MCF 10A (cell line): ENCODE data around the gene SLC6A2. TPM values are rescaled to one million over a fixed set of nuclear protein-coding genes. Genes with fewer than 3 reads are reported as not detected.
A peak's percentile ranks its signal among the peaks of the same experiment; 100 is the strongest.

Experiments used
- BruUV-seq: library from RNA; stranded (reverse); fragments of 400-500 nt; replicated peaks from 2 replicates; lab custom pipeline; 2021; lab: Mats Ljungman, UMichigan
- CTCF ChIA-PET: fragments of 300-600 bp; sonication (Branson Sonifier 250); formaldehyde crosslinking; extraction: SDS; loops from one replicate; lab custom pipeline; 2021; ENCODE audit warnings: antibody characterized with exemption, inconsistent platforms; lab: Yijun Ruan, JAX
- POLR2A ChIA-PET: fragments of 300-600, 350-650 bp; sonication (Branson Sonifier 250); formaldehyde crosslinking; extraction: SDS; loops from one replicate; lab custom pipeline; 2020; ENCODE audit warnings: antibody characterized with exemption, inconsistent platforms; lab: Yijun Ruan, JAX
- DNase-seq: peaks from one replicate; pipeline ENCODE4 v3.0.0-alpha.2; 2018; ENCODE audit not compliant: unreplicated experiment
- H3K27ac Mint-ChIP-seq: one replicate; pipeline ENCODE4 v1.8.0; 2022; ENCODE audit warnings: mild to moderate bottlenecking, low read depth, mixed read lengths; ENCODE audit not compliant: unreplicated experiment
- H3K27me3 Mint-ChIP-seq: one replicate; pipeline ENCODE4 v1.8.0; 2022; ENCODE audit warnings: mixed read lengths; ENCODE audit not compliant: insufficient read depth, unreplicated experiment
- H3K36me3 Mint-ChIP-seq: one replicate; pipeline ENCODE4 v1.8.0; 2022; ENCODE audit warnings: mild to moderate bottlenecking, moderate library complexity, mixed read lengths; ENCODE audit not compliant: insufficient read depth, unreplicated experiment
- H3K4me1 Mint-ChIP-seq: one replicate; pipeline ENCODE4 v1.8.0; 2022; ENCODE audit warnings: mixed read lengths; ENCODE audit not compliant: insufficient read depth, unreplicated experiment
- H3K4me3 Mint-ChIP-seq: one replicate; pipeline ENCODE4 v1.8.0; 2022; ENCODE audit warnings: mild to moderate bottlenecking, moderate library complexity, mixed read lengths; ENCODE audit not compliant: unreplicated experiment
- H3K9me3 Mint-ChIP-seq: one replicate; pipeline ENCODE4 v1.8.0; 2022; ENCODE audit warnings: mixed read lengths; ENCODE audit not compliant: unreplicated experiment
- CTCF ChIP-seq: fragments of 200-600 bp; IDR thresholded peaks from one replicate; pipeline ENCODE4 v1.8.0; 2022; ENCODE audit warnings: antibody characterized with exemption, mild to moderate bottlenecking; ENCODE audit not compliant: unreplicated experiment
- intact Hi-C: fragments of 100-400 bp; cut with micrococcal nuclease; formaldehyde crosslinking; loops from 2 replicates; pipeline ENCODE4 v1.14.1; 2022
- total RNA-seq: library from RNA; stranded (reverse); gene quantifications from 2 replicates; pipeline ENCODE4 v1.2.3, GENCODE V29; 2022

The SLC6A2 gene
- total RNA-seq, 1 experiment from 2014 or later, result not detected

DNA sequence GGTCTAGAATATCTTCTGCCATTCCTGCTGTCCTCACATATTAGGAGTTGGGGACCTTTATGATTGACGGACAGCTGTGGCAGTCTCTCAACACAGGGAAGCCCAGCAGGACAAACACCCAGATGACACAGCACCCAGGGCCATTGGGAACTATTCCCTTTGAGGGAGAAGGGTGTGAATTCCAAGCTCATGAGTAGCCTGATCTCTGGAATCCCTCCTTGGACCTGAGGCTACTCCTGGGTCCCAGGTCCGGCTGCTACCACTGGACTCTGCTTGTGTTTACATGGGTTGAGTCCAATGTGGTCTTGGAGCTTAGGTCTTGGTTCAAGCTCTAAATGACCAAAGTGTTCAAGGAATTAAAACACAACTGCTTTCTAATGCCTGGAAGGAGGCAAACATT lies 78.9 kb downstream of the SLC6A2 start:
- no TSS peak for BruUV-seq
- peaks cover 19% of the 10 kb centered on the region for H3K4me1 Mint-ChIP-seq
- peak overlapping the region; percentile 69 for H3K27ac Mint-ChIP-seq
- H3K36me3 Mint-ChIP-seq, result no peaks in the 10 kb centered on the region
- TF ChIP-seq CTCF, result no peak
- H3K9me3 Mint-ChIP-seq, result peaks cover 5% of the 10 kb centered on the region
- no peaks in the 10 kb centered on the region for H3K27me3 Mint-ChIP-seq
- no peak overlapping the region for H3K4me3 Mint-ChIP-seq
- intact Hi-C loops, result no loop called here
- CTCF ChIA-PET, result interaction anchor here (0.7 to 1.1 kb wide), 2 partner anchors 30 to 625 kb away, joined by 3 read pairs; no protein-coding TSS in a partner anchor
- peak; percentile 13 for DNase-seq
- POLR2A ChIA-PET, result interaction anchor here (0.6 kb wide), 1 partner anchor 316 kb away, joined by 3 read pairs; no protein-coding TSS in a partner anchor

GRCh38 chr16:55735120-55735781 lies 79.5 kb downstream of the SLC6A2 start:
- H3K36me3 Mint-ChIP-seq, result no peaks in the 10 kb centered on the region
- intact Hi-C loops, result no loop called here
- H3K27me3 Mint-ChIP-seq, result no peaks in the 10 kb centered on the region
- CTCF ChIA-PET, result interaction anchor here (0.7 to 1.2 kb wide), 3 partner anchors 31 to 624 kb away, joined by 3 to 5 read pairs (median 3); no protein-coding TSS in a partner anchor
- peak; percentile 88 for DNase-seq
- no peak overlapping the region for H3K4me3 Mint-ChIP-seq
- peaks cover 15% of the 10 kb centered on the region for H3K4me1 Mint-ChIP-seq
- no TSS peak for BruUV-seq
- no peaks in the 10 kb centered on the region for H3K9me3 Mint-ChIP-seq
- TF ChIP-seq CTCF, result no peak
- POLR2A ChIA-PET, result interaction anchor here (0.6 to 0.9 kb wide), 2 partner anchors 102 to 315 kb away, joined by 3 read pairs; no protein-coding TSS in a partner anchor
- peak overlapping the region; percentile 69 for H3K27ac Mint-ChIP-seq

- intact Hi-C loops, result no loop called here
- no peaks in the 10 kb centered on the region for H3K9me3 Mint-ChIP-seq
- ChIA-PET POLR2A (no interaction called here), CTCF (interaction anchor here (1.2 kb wide), 1 partner anchor 272 kb away, joined by 5 read pairs; no protein-coding TSS in a partner anchor)
- peaks cover 15% of the 10 kb centered on the region for H3K4me1 Mint-ChIP-seq
- no peaks in the 10 kb centered on the region for H3K36me3 Mint-ChIP-seq
- peak; percentile 10 for DNase-seq
- H3K27ac Mint-ChIP-seq, result no peak overlapping the region
- H3K27me3 Mint-ChIP-seq, result no peaks in the 10 kb centered on the region
- BruUV-seq, result no TSS peak
- no peak for TF ChIP-seq CTCF
- no peak overlapping the region for H3K4me3 Mint-ChIP-seq
Observed at GRCh38 chr16:55736671-55737070, 80.9 kb downstream of the SLC6A2 start.

GRCh38 chr16:55737318-55737717 lies 81.5 kb downstream of the SLC6A2 start:
- H3K4me1 Mint-ChIP-seq, result peaks cover 15% of the 10 kb centered on the region
- DNase-seq, result no peak
- no TSS peak for BruUV-seq
- no peaks in the 10 kb centered on the region for H3K27me3 Mint-ChIP-seq
- no peak for TF ChIP-seq CTCF
- ChIA-PET POLR2A (interaction anchor here (0.6 kb wide), 1 partner anchor 319 kb away, joined by 4 read pairs; no protein-coding TSS in a partner anchor), CTCF (no interaction called here)
- no peak overlapping the region for H3K4me3 Mint-ChIP-seq
- no peak overlapping the region for H3K27ac Mint-ChIP-seq
- intact Hi-C loops, result no loop called here
- no peaks in the 10 kb centered on the region for H3K36me3 Mint-ChIP-seq
- no peaks in the 10 kb centered on the region for H3K9me3 Mint-ChIP-seq
